Germinal center (tissue), 1 donor: Measurements from ENCODE around the gene CYBB.

ENCODE experiments used
- DNase-seq: peaks from one replicate; pipeline ENCODE4 v3.0.0; 2012; ENCODE audit warnings: mixed read lengths, low spot score

Gene CYBB

GRCh38 chrX:37844622-37845021, 64.8 kb downstream of the CYBB start:
- DNase-seq = no peak

GRCh38 chrX:37846141-37846540, 66.3 kb downstream of the CYBB start:
- no peak for DNase-seq

DNA sequence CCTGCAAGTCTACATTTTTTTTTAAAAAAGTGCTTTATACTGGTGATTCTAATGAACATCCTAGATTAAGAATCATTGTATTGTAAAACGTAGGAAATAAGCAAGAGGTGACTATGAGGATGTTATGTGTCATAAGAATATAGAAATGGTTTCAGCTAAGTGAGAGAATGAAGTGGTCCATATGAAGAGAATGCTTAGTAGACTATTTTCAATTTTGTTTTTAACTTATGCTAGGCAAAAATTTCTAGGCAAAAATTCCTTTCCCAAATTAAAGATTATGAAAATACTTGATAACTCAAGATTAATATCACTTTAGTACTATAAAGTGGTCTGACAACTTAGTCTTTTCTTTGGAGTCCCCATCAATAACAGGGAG, 66.7 kb downstream of the CYBB start:
- DNase-seq = no peak

GRCh38 chrX:37846934-37847732, 67.3 kb downstream of the CYBB start, which contains the start of gene DYNLT3:
Gene DYNLT3, minus strand, starts transcription at chrX:37847571. Its CDS starts 61 bp downstream, at chrX:37847510.
- DNase-seq = peak; percentile 75

GRCh38 chrX:37847733-37848197, 67.9 kb downstream of the CYBB start:
- DNase-seq = no peak

GRCh38 chrX:37854148-37854547, 74.3 kb downstream of the CYBB start:
- DNase-seq = no peak

DNA sequence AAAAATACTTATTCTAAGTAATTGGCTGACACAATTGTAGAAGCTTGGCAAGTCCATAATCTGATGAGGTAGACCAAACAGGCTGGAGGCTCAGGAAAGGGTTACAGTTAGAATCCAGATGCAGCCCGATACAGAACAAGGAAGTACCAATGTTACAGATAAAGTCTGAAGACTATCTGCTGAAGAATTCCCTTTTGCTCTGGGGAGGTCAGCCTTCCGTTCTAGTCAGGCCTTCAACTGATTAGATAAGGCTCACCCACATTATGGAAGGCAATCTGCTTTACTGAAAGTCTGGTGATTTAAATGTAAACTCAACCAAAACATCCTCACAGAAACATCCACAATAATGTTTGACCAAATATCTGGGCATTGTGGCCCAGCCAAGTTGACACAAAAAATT, 74.9 kb downstream of the CYBB start:
- no peak for DNase-seq

DNA sequence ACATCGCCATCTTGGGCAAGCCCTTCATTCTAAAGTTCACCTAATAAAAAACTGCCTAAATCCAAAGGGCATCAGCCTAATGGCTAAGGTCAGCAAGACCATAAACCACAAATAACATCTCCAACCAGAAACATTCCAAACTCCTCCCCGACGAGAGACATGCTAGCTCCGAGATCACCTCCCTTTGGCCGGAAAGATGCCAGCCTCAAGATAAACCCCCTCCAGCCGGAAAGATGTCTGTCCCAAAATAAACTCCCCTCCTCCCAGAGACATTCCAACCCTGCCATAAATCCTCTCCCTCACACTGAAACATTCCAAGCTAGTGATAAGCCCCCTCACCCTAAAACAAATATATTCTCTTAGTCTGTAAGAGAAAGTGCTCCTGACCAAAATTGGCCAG, 80.9 kb downstream of the CYBB start:
- no peak for DNase-seq

DNA sequence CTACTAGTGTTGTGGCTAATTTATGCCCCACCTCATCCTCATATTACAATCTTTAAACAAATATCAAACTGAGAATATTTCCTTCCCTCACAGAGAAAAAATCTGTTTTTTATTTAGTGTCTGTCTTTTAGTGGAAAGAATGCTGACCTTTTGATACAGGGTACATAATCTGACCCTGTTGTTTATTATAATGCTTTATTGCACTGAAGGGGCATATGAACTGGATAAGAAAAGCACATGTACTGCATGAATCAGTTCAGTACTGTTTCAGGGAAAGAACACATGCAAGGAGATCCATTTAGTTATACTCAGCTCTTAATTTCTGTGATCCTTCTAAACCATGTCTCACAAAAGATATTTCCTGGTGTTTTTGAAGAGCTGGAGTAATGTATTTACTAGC, 83.0 kb downstream of the CYBB start:
- DNase-seq = no peak
